GM10266 (cell line): Measurements from ENCODE around the gene COL26A1.

Experiments
- DNase-seq: peaks from one replicate; pipeline ENCODE4 v3.0.0; 2012; ENCODE audit errors: extremely low spot score
- CTCF ChIP-seq: IDR thresholded peaks from 2 replicates; pipeline ENCODE4 v1.5.1; 2012; ENCODE audit warnings: mild to moderate bottlenecking, low read depth; ENCODE audit not compliant: control insufficient read depth, insufficient read depth; ENCODE audit errors: missing control alignments

COL26A1 gene

GRCh38 chr7:101545441-101546190 lies 182.9 kb downstream of the COL26A1 start:
- TF ChIP-seq CTCF, result no peak
- no peak for DNase-seq

GRCh38 chr7:101546308-101546936 lies 183.7 kb downstream of the COL26A1 start:
- no peak for TF ChIP-seq CTCF
- no peak for DNase-seq

- TF ChIP-seq CTCF, result no peak
- DNase-seq, result no peak
Measured at GRCh38 chr7:101547022-101547915, 184.6 kb downstream of the COL26A1 start.

GRCh38 chr7:101547916-101548661 lies 185.4 kb downstream of the COL26A1 start:
- no peak for TF ChIP-seq CTCF
- DNase-seq, result no peak

- TF ChIP-seq CTCF, result no peak
- no peak for DNase-seq
Measured at GRCh38 chr7:101549734-101550133, 187.1 kb downstream of the COL26A1 start.

GRCh38 chr7:101550641-101551541 lies 188.2 kb downstream of the COL26A1 start:
- no peak for TF ChIP-seq CTCF

More at GRCh38 chr7:101550641-101551541, 188.2 kb downstream of the COL26A1 start:
- no peak for DNase-seq
